ENCODE results near the gene TP53I11. TPM values are rescaled to one million over a fixed set of nuclear protein-coding genes. Genes with fewer than 3 reads are reported as not detected.

Gene TP53I11
- total RNA-seq, 2 experiments from 2014 or later = 0.73 to 0.81 TPM

DNA sequence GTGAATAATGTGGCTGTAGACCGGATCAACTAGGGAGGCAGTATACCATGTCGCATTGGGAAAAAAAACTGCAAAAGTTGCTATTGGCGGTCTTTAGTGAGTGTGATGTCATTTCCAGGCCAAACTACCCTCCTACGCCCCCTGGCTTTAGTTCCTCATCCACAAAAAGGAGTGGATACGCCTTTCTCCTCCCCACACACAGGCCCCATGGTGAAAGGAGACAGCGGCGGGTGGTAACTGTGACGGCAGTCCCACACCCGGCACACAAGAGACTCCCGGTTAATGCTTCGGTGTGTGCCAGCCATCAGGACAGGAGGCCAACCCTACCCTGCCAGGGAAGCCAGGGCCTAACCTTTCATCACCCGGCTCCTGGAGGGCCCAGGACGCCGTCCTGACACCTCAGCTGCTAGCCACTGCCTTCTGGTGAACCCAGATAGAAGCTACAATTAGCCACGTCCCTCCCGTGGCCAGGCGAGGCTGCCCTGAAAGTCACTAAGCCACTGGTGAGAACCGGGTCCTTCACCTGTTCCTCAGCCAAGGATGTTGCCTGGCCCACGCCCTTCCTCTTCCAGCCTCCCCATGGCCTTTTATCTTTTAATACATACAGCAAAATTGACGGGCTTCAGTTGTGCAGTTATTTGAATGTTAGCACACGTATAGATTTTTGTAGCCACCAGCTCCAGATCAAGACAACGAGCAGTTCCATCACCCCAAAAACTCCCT is 10.8 kb downstream of the TP53I11 start:
- Mint-ChIP-seq H3K27ac (no peak overlapping the region), H3K27me3 (no peaks in the 10 kb centered on the region), H3K9me3 (no peaks in the 10 kb centered on the region), H3K4me3 (no peak overlapping the region), H3K36me3 (ENCODE audit: low read depth) (no peaks in the 10 kb centered on the region), H3K4me1 (no peaks in the 10 kb centered on the region)
- POLR2A ChIA-PET = no interaction called here
- no peak for DNase-seq
- CTCF ChIA-PET = interaction anchor here (0.9 to 2.5 kb wide), 3 partner anchors 11 to 171 kb away, joined by 4 to 27 read pairs (median 21); no protein-coding TSS in a partner anchor

DNA sequence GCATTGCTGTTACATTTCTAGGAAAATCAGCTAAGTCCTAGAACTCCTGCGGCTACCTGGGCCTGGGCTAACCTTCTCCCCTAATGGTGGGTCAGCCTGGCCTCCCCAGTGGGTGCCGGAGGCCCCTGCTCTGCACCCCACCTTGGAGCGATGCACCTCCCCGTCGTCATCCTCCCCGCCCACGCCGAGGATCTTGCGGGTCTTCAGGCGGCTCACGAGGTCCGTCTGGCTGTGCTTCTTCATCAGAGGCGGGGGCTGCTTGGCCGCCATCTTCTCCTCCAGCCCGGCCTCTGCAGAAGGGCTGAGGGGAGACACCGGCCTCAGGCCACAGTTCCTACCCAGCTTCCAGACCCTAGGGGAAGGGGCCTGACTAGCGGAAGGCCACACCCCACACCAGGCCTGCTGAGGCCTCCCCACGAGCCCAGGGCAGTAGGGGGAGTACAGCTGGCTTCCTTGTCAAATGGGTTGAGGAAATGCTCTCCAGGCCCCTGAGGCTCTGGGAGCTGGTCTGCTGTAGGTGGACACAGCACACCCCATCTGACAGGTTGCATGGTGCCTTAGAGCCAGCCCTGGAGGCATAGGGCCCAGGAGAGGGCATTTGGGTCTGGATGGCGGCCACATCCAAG is 12.5 kb downstream of the TP53I11 start:
- ChIA-PET POLR2A (no interaction called here), CTCF (interaction anchor here (0.7 to 6.0 kb wide), 4 partner anchors 9 to 166 kb away, joined by 3 to 315 read pairs (median 30); no protein-coding TSS in a partner anchor)
- Mint-ChIP-seq H3K27ac (no peak overlapping the region), H3K4me3 (no peak overlapping the region), H3K27me3 (peaks cover 2% of the 10 kb centered on the region), H3K36me3 (ENCODE audit: low read depth) (no peaks in the 10 kb centered on the region), H3K4me1 (no peaks in the 10 kb centered on the region), H3K9me3 (no peaks in the 10 kb centered on the region)
- DNase-seq = no peak

DNA sequence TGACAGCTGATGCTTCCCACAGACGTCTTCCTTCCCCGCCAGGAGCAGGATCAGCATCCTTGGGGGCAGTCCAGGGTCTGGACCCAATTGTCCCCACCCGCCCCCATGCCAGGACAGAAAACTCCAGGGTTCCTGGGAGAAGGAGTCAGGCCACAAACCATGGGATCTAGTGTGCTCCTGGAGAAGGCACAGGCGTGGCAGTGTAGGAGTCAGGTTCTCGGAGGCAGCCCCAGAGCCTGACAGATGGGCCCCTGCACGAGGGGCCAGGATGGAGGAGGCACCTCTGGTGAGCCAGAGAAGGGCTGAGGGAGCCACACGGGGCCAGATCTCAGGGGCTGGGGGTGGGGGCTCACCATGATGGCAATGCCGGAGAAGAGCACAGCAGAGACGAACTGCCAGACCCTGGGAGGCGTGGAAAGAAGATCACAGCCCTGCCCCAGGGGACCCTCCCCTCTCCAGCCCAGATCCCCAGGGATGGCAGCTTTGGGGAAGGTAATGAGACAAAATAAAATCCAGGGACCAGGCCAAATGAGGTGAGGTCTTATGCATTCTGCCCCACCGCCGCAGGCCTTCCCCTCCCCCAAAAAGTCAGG is 13.6 kb downstream of the TP53I11 start:
- POLR2A ChIA-PET = interaction anchor here (1.2 to 1.7 kb wide), 2 partner anchors 167 to 169 kb away, joined by 7 to 12 read pairs; no protein-coding TSS in a partner anchor
- H3K9me3 Mint-ChIP-seq = no peaks in the 10 kb centered on the region

DNA sequence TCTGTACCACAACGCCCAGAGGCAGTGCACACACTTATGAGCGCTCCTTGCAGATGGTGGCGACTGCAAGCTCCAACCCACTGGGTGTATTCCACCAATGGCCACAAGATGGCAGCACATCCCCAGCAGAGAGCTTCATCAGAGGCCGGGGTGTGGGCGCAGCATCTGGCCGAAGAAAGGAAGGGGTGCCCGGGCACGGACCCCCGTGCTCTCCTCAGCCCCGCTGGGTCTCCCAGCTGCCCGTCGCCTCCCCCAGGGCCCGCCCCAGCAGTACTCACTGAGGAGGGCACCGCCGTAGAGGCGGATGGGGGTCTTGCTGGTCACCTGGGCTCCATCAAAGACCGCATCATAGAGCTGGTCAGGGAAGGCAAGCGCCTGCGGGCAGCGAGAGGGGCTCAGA is 14.2 kb downstream of the TP53I11 start:
- ChIA-PET POLR2A (interaction anchor here (1.2 to 1.7 kb wide), 3 partner anchors 167 to 171 kb away, joined by 4 to 12 read pairs (median 7); no protein-coding TSS in a partner anchor), CTCF (interaction anchor here (0.5 to 6.0 kb wide), 42 partner anchors 9 to 602 kb away, joined by 3 to 315 read pairs (median 4); no protein-coding TSS in a partner anchor)
- Mint-ChIP-seq H3K4me1 (no peaks in the 10 kb centered on the region), H3K36me3 (ENCODE audit: low read depth) (no peaks in the 10 kb centered on the region), H3K27me3 (peaks cover 2% of the 10 kb centered on the region), H3K4me3 (no peak overlapping the region), H3K9me3 (no peaks in the 10 kb centered on the region), H3K27ac (no peak overlapping the region)
- peak; percentile 84 for DNase-seq

More for the DNA sequence above, 13.6 kb downstream of the TP53I11 start:
- Mint-ChIP-seq H3K4me3 (no peak overlapping the region), H3K4me1 (no peaks in the 10 kb centered on the region), H3K27ac (no peak overlapping the region), H3K27me3 (peaks cover 2% of the 10 kb centered on the region), H3K36me3 (ENCODE audit: low read depth) (no peaks in the 10 kb centered on the region)
- CTCF ChIA-PET = interaction anchor here (0.5 to 6.0 kb wide), 36 partner anchors 9 to 603 kb away, joined by 3 to 315 read pairs (median 4); no protein-coding TSS in a partner anchor
- no peak for DNase-seq

DNA sequence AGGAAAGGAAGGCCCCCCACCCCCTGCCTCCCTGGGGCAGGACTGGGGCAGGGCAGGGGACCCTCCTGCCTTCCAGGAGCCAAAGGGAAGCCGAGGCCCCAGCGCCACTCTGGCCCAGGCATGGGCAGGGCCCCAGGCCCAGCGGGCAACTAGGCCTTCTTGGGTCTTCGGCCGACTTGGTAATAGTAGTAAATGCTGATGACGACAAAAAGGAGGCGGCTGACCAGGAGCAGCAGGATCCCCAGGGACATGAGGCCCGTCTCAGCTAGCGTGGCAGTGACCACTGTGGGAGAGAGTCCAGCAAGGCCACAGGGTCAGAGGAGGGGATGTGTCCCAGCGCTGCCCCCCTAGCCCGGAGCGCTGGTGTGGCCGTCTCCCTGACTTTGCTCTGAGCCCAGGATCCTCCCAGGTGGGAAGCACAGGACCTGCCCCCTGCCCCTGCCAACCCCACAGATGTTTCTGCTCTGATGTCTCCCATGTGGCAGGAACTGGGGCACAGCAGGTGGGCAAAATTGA is 15.9 kb downstream of the TP53I11 start:
- ChIA-PET CTCF (interaction anchor here (6.0 kb wide), 1 partner anchor 169 kb away, joined by 315 read pairs; no protein-coding TSS in a partner anchor), POLR2A (interaction anchor here (0.6 kb wide), 1 partner anchor 198 kb away, joined by 3 read pairs; no protein-coding TSS in a partner anchor)
- Mint-ChIP-seq H3K27me3 (peaks cover 2% of the 10 kb centered on the region), H3K27ac (no peak overlapping the region), H3K9me3 (no peaks in the 10 kb centered on the region), H3K4me1 (no peaks in the 10 kb centered on the region), H3K36me3 (ENCODE audit: low read depth) (no peaks in the 10 kb centered on the region), H3K4me3 (no peak overlapping the region)
- DNase-seq = no peak

DNA sequence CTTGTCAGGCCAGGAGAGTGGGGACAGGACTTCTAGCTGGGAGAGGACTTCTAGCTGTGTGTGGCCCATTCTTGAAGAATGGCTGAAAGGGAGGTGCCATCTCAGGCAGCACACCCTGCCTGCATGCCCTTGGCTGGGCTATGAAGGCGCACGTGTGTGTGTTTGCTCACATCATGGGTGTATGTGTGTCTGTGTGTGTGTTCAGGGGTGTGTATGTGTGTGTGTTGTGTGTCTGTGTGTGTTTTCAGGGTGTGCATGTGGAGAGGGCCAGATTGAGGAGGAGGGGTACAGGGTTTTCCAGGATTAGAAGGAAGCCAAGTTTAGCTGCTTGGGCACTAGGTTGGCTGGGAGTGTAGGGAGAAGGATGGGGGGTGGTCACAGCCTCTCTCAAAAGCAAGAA is 16.6 kb downstream of the TP53I11 start:
- ChIA-PET POLR2A (interaction anchor here (0.6 kb wide), 1 partner anchor 199 kb away, joined by 3 read pairs; no protein-coding TSS in a partner anchor), CTCF (interaction anchor here (0.9 to 6.0 kb wide), 2 partner anchors 146 to 170 kb away, joined by 3 to 315 read pairs; no protein-coding TSS in a partner anchor)
- DNase-seq = no peak
- Mint-ChIP-seq H3K27me3 (peaks cover 2% of the 10 kb centered on the region), H3K27ac (no peak overlapping the region), H3K4me3 (no peak overlapping the region), H3K36me3 (ENCODE audit: low read depth) (no peaks in the 10 kb centered on the region), H3K4me1 (no peaks in the 10 kb centered on the region), H3K9me3 (no peaks in the 10 kb centered on the region)

DNA sequence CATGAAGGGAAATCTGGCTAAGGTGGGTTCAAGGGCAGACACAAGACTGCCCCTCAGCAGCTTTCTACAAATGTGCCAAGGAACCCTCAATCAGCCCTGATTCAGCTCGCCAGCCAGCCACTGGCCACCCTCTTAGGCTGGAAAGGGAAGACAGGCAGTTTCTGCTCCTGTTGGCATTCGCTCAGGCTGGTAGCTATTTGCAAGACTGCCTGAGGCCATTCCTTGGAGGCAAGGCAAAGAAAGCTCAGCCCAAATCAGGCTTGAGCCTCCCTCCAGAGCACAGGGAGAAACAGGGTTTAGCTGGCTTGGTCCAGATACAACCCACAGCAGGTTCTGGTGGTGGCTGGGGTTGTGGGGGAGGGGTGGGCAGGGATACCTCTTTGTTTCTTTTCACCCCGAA is 19.2 kb downstream of the TP53I11 start:
- Mint-ChIP-seq H3K9me3 (no peaks in the 10 kb centered on the region), H3K36me3 (ENCODE audit: low read depth) (no peaks in the 10 kb centered on the region), H3K4me3 (no peak overlapping the region), H3K27me3 (peaks cover 2% of the 10 kb centered on the region), H3K4me1 (no peaks in the 10 kb centered on the region), H3K27ac (no peak overlapping the region)
- POLR2A ChIA-PET = no interaction called here
- CTCF ChIA-PET = interaction anchor here (1.0 to 7.5 kb wide), 6 partner anchors 9 to 392 kb away, joined by 3 to 144 read pairs (median 4); no protein-coding TSS in a partner anchor
- DNase-seq = no peak

DNA sequence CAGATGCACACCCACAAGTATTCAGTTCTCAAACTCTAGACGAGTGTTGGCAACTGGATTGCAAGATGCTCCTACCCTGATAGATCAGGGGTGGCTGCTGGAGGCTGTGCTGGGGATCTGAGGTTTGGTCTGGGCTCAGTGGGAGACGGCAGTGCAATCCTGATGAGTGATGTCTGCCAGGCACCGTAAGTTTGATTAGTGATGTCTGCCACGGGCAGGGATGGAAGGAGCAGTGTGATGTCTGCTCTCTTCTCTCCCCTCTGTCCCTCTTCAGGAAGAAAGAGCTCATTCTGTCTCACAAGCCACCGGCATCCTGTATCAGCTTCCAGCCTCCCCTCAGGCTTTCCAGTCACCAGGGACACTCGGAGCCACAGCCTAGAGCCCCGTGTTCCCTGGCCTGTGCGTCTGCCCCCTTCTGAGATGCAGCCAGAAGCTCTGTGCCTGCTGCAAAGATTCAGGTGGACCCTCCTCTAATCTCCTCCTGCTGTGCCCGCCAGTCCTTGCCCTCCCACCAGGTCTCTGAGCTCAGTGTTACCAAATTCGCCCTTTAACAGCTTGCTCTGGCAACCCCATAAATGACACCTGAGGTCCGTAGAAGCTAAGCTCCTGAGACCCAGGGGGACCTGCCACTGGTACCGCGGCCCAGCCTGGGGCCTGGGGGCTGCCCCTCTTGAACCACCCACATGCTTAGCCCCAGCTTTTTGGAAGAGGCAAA is 19.9 kb downstream of the TP53I11 start:
- H3K4me1 Mint-ChIP-seq = no peaks in the 10 kb centered on the region
- DNase-seq = no peak
- peaks cover 2% of the 10 kb centered on the region for H3K27me3 Mint-ChIP-seq
- no peak overlapping the region for H3K27ac Mint-ChIP-seq
- no peaks in the 10 kb centered on the region for H3K9me3 Mint-ChIP-seq
- no peaks in the 10 kb centered on the region for H3K36me3 Mint-ChIP-seq (ENCODE audit: low read depth)
- POLR2A ChIA-PET = no interaction called here
- no peak overlapping the region for H3K4me3 Mint-ChIP-seq
- CTCF ChIA-PET = interaction anchor here (1.0 to 7.5 kb wide), 5 partner anchors 9 to 392 kb away, joined by 3 to 144 read pairs (median 5); no protein-coding TSS in a partner anchor

DNA sequence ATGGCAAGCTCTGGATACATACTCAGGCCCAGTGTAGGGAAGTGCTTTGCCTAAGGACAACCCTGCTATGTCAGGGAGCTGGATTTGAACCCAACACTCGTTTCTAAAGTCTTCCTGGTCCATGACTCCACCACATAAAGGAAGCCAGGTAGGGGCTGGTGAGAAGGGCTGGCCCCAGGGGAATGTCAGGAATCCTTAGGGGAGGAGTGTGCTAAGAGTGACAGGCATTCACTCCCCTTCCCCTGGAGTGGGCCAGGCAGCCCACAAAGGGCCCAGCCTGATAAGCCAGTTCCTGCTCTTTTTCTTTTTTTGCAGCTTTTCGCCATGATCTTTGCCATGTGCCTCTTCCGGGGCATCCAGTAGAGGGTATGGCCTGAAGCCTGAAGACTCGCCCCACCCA is 21.9 kb downstream of the TP53I11 start:
- Mint-ChIP-seq H3K4me3 (no peak overlapping the region), H3K27me3 (no peaks in the 10 kb centered on the region), H3K4me1 (no peaks in the 10 kb centered on the region), H3K36me3 (ENCODE audit: low read depth) (no peaks in the 10 kb centered on the region), H3K27ac (no peak overlapping the region), H3K9me3 (no peaks in the 10 kb centered on the region)
- CTCF ChIA-PET = interaction anchor here (0.9 to 7.5 kb wide), 11 partner anchors 8 to 843 kb away, joined by 3 to 144 read pairs (median 3); no protein-coding TSS in a partner anchor
- no peak for DNase-seq
- POLR2A ChIA-PET = interaction anchor here (1.3 kb wide), 1 partner anchor 172 kb away, joined by 3 read pairs; no protein-coding TSS in a partner anchor

DNA sequence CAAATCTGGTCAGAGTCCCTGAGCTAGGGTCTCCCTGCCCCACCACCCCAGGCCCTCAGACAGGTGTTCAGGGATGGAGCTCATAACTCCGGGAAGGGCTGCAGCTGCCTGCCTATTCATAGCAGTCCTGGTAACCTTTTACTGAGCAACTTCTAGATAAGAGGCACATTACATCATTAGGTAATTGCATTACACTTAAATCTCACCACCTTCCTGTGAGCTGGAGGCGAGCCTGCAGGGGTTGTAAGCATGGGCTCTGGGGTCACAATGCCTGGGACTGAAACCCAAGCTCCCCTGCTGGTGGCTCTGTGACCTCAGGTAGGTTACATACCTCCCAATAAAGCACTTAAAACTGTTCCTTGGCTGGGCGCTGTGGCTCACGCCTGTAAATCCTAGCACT is 22.5 kb downstream of the TP53I11 start:
- no peak for DNase-seq
- no peaks in the 10 kb centered on the region for H3K27me3 Mint-ChIP-seq
- H3K9me3 Mint-ChIP-seq = no peaks in the 10 kb centered on the region
- no peak overlapping the region for H3K4me3 Mint-ChIP-seq
- ChIA-PET CTCF (interaction anchor here (0.9 to 7.5 kb wide), 11 partner anchors 8 to 844 kb away, joined by 3 to 144 read pairs (median 3); no protein-coding TSS in a partner anchor), POLR2A (interaction anchor here (1.3 kb wide), 1 partner anchor 173 kb away, joined by 3 read pairs; no protein-coding TSS in a partner anchor)
- no peaks in the 10 kb centered on the region for H3K36me3 Mint-ChIP-seq (ENCODE audit: low read depth)
- H3K27ac Mint-ChIP-seq = no peak overlapping the region
- no peaks in the 10 kb centered on the region for H3K4me1 Mint-ChIP-seq

DNA sequence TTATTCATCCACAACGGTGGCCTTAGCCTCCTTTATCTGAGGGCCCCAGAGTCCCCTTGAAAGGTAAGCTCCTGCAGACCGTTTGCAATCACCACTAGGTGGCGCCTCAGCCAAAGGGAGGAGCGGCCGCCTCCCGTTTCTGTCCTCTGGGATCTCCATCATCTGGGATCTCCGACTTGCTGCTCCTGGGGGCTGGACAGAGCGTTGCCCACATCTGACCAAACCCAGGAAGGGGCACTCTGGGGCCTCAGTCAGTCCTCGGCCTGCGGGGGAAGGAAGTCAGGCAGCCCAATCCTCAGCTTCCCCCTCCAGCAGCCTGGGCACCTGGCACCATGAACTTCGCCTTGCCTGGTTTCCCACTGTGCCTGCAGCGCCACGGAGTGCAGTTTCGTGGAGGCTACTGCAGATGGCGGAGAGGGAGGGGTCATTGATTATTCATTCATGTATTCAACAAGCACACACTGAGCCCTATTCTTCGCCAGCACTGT is 23.5 kb downstream of the TP53I11 start:
- POLR2A ChIA-PET = no interaction called here
- Mint-ChIP-seq H3K4me1 (no peaks in the 10 kb centered on the region), H3K4me3 (no peak overlapping the region), H3K27me3 (no peaks in the 10 kb centered on the region), H3K27ac (no peak overlapping the region), H3K9me3 (no peaks in the 10 kb centered on the region), H3K36me3 (ENCODE audit: low read depth) (no peaks in the 10 kb centered on the region)
- peak; percentile 58 for DNase-seq
- CTCF ChIA-PET = interaction anchor here (0.7 to 7.5 kb wide), 26 partner anchors 10 to 370 kb away, joined by 3 to 144 read pairs (median 4); no protein-coding TSS in a partner anchor

DNA sequence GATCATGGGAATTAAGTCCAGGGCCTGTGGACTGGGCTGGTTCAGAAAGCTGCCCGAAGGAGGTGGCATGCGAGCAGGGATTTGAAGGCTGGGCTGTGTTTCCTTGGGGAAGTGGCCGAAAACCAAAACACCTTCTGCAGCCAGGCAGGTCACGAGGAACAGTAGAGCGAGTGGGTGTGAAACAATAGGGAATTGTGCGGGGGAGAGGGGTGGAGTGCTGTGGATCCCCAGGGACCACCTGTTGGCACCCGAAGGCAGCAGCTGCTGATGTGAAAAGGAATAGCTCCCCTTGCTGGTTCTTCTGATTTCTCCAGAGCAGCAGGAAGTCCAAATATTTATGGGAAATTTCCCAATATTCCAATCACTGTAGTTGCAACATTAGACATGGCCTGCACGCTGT is 24.6 kb downstream of the TP53I11 start:
- H3K27me3 Mint-ChIP-seq = no peaks in the 10 kb centered on the region
- H3K36me3 Mint-ChIP-seq (ENCODE audit: low read depth) = no peaks in the 10 kb centered on the region
- no peak overlapping the region for H3K27ac Mint-ChIP-seq
- no peaks in the 10 kb centered on the region for H3K9me3 Mint-ChIP-seq
- CTCF ChIA-PET = interaction anchor here (1.0 to 7.5 kb wide), 8 partner anchors 10 to 178 kb away, joined by 3 to 144 read pairs (median 6); no protein-coding TSS in a partner anchor
- no peak for DNase-seq
- no peak overlapping the region for H3K4me3 Mint-ChIP-seq
- POLR2A ChIA-PET = no interaction called here
- H3K4me1 Mint-ChIP-seq = no peaks in the 10 kb centered on the region
